GM21390 (cell line): ENCODE results near the gene OR5M3.

Source experiments
- ATAC-seq: cut with Tn5 transposase; IDR thresholded peaks from one replicate; pipeline ENCODE4 v1.9.1; 2021; ENCODE audit not compliant: unreplicated experiment

OR5M3 gene

GRCh38 chr11:56473252-56473651 lies at the start of gene OR5M3:
OR5M3 (minus strand) TSS chr11:56473352; CDS start chr11:56470497, 2,855 bp downstream.
- no peak for ATAC-seq

DNA sequence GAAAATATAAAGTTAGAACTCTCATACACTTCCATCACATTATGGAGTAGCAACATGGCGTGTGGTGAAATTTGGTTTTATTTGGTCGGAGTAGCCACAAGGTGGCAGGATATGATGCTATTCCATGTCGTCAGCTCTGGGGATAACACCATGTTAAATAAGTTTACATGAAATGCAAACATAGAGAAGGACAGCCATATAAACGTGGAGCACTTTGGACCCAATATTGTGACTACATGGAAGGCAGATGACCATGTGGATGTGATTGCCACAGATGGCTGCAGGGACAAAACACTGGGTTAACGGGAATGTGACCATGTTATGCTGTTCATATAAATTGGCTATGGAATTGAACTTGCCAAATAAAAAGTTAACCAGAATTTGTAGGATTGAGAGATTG lies 48.9 kb upstream of the OR5M3 start:
- ATAC-seq: no peak

GRCh38 chr11:56513280-56513679 lies 40.1 kb upstream of the OR5M3 start:
- ATAC-seq: no peak

GRCh38 chr11:56509439-56509838 lies 36.3 kb upstream of the OR5M3 start:
- no peak for ATAC-seq

- ATAC-seq: no peak
Observed at GRCh38 chr11:56497010-56497409, 23.9 kb upstream of the OR5M3 start.

DNA sequence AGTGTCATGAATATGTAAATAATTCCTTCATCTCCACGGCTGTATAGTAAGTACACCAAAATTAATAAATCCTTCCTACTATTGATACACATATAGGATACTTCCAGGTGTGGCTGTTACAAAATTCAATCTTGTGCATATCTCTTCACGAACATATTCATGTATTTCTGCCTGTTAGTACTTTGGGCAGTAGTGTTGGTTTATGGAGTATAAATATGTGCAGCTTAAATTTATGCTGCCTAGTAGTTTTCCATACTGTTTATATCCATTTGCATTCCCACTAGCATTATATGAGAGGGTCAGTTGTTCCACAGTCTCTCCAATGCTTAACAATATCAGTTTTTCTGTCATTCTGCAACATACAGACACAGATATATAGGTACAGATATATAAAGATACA lies 22.0 kb upstream of the OR5M3 start:
- no peak for ATAC-seq

- no peak for ATAC-seq
Observed at GRCh38 chr11:56491270-56491669, 18.1 kb upstream of the OR5M3 start, which contains the start of gene OR5M8. OR5M8 (minus strand) TSS chr11:56491370; CDS start chr11:56491370, 0 bp downstream.

- ATAC-seq: no peak
Observed at GRCh38 chr11:56486801-56487200, 13.6 kb upstream of the OR5M3 start.

DNA sequence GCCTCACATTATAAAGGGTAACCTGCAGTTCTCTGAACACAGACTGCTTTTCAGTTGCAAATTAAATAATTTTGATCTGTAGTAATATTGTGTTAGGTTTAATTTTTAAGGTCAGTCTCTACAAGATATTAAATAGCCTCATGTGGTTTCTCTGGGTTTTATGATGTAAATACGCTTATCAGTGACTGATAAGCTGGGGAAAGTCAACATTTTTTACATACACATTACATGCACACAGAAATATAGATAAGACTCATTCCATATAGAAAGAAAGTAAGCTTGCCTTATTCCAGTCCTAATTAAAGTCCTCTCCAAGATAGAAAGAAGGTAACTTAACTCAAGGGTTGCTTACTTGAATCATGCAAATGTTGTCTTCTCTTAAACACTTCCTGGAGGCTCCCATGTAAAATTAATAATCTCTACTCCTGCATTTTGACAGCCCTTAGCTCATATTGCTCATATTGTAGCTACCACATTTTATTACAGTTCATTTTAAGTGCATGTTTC lies 1.6 kb upstream of the OR5M3 start:
- no peak for ATAC-seq

DNA sequence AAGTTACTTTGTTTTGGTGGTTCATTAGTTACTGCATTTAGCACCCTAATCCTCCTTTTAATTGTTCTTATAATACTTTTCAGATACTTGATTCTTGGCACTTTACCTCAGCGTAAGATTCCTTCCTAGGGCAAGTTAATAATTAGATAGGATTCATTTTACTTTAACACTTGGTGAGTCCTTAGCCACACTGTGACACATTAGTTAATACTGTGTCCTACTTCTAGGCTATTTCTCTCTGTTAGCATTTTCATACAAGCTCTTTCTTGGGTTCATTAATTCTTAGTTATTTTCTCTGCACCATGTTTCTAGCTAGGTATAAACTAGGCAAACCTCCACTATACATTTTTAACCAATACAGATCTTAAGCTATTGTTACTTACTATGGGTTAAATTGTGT lies 16.1 kb downstream of the OR5M3 start:
- no peak for ATAC-seq

DNA sequence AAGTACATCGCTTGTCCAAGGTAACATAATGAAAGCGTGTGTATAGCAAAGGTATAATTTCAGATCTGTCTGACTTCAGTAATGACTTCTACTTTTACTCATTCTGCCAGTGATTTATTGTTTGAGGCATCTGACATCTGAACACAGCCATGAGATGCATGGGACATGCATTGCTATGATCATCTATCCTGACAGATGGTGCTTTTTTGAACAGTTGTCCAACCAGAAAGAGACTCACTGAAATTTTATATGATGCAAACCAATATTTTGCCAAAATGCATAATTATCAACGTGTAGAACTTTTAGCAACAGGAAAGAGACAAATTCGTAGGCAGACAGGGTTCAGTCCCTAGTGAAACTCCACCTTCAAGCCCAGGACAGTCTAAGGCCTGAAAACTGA lies 19.6 kb downstream of the OR5M3 start:
- ATAC-seq: no peak
